ENCODE data around the gene SLC26A11.
"Not testable (repeated sequence)": the region's sequence is repeated elsewhere in the genome, so short reads cannot be mapped to it uniquely, and the experiment has no call there.

Gene SLC26A11

GRCh38 chr17:80272366-80272765 lies 52.1 kb downstream of the SLC26A11 start:
- DNase-seq (ENCODE audit: low spot score), result no peak
- in situ Hi-C loops (cut with MboI; ENCODE audit: low pct_unique_long_range_greater_than_20kb, low sequenced_read_pairs, unreplicated experiment), result no loop called here
- TF ChIP-seq CTCF (IDR thresholded peaks at IDR 0.05; ENCODE audit: extremely low read depth, insufficient read depth, missing control alignments), result no peak

GRCh38 chr17:80274331-80274730 lies 54.1 kb downstream of the SLC26A11 start:
- in situ Hi-C loops (cut with MboI; ENCODE audit: low pct_unique_long_range_greater_than_20kb, low sequenced_read_pairs, unreplicated experiment), result no loop called here
- no peak for DNase-seq (ENCODE audit: low spot score)
- no peak for TF ChIP-seq CTCF (IDR thresholded peaks at IDR 0.05; ENCODE audit: extremely low read depth, insufficient read depth, missing control alignments)

- no peak for DNase-seq (ENCODE audit: low spot score)
- TF ChIP-seq CTCF (IDR thresholded peaks at IDR 0.05; ENCODE audit: extremely low read depth, insufficient read depth, missing control alignments), result no peak
- in situ Hi-C loops (cut with MboI; ENCODE audit: low pct_unique_long_range_greater_than_20kb, low sequenced_read_pairs, unreplicated experiment), result no loop called here
These were observed 54.7 kb downstream of the SLC26A11 start for GRCh38 chr17:80274871-80275449.

GRCh38 chr17:80275857-80276256 lies 55.6 kb downstream of the SLC26A11 start:
- DNase-seq (ENCODE audit: low spot score); in situ Hi-C loops (cut with MboI; ENCODE audit: low pct_unique_long_range_greater_than_20kb, low sequenced_read_pairs, unreplicated experiment): not testable (repeated sequence)

GRCh38 chr17:80277751-80278671 lies 57.8 kb downstream of the SLC26A11 start:
- no peak for TF ChIP-seq CTCF (IDR thresholded peaks at IDR 0.05; ENCODE audit: extremely low read depth, insufficient read depth, missing control alignments)
- in situ Hi-C loops (cut with MboI; ENCODE audit: low pct_unique_long_range_greater_than_20kb, low sequenced_read_pairs, unreplicated experiment), result no loop called here
- no peak for DNase-seq (ENCODE audit: low spot score)

GRCh38 chr17:80279895-80280294 lies 59.7 kb downstream of the SLC26A11 start:
- no peak for DNase-seq (ENCODE audit: low spot score)
- no peak for TF ChIP-seq CTCF (IDR thresholded peaks at IDR 0.05; ENCODE audit: extremely low read depth, insufficient read depth, missing control alignments)
- in situ Hi-C loops (cut with MboI; ENCODE audit: low pct_unique_long_range_greater_than_20kb, low sequenced_read_pairs, unreplicated experiment), result no loop called here

GRCh38 chr17:80281516-80281915 lies 61.3 kb downstream of the SLC26A11 start:
- in situ Hi-C loops (cut with MboI; ENCODE audit: low pct_unique_long_range_greater_than_20kb, low sequenced_read_pairs, unreplicated experiment), result no loop called here
- DNase-seq (ENCODE audit: low spot score), result no peak
- TF ChIP-seq CTCF (IDR thresholded peaks at IDR 0.05; ENCODE audit: extremely low read depth, insufficient read depth, missing control alignments), result no peak
